Choroid plexus epithelial cell (primary cell): Measurements from ENCODE around the gene OSBPL5.

Experiments
- DNase-seq: peaks from one replicate; pipeline ENCODE4 v3.0.0-alpha.2; 2010; ENCODE audit warnings: low read depth
- H3K4me3 ChIP-seq: 2 replicates; pipeline ENCODE4 v1.5.1; 2011; ENCODE audit warnings: low read depth, mild to moderate bottlenecking, control low read depth, low read length, moderate library complexity
- TF ChIP-seq, protein P1 (sequence below): conservative IDR thresholded peaks from 2 replicates; pipeline ENCODE4 v1.5.1; 2011; ENCODE audit warnings: low read depth, mild to moderate bottlenecking, control low read depth, inconsistent platforms, low read length, moderate library complexity

OSBPL5 gene

DNA sequence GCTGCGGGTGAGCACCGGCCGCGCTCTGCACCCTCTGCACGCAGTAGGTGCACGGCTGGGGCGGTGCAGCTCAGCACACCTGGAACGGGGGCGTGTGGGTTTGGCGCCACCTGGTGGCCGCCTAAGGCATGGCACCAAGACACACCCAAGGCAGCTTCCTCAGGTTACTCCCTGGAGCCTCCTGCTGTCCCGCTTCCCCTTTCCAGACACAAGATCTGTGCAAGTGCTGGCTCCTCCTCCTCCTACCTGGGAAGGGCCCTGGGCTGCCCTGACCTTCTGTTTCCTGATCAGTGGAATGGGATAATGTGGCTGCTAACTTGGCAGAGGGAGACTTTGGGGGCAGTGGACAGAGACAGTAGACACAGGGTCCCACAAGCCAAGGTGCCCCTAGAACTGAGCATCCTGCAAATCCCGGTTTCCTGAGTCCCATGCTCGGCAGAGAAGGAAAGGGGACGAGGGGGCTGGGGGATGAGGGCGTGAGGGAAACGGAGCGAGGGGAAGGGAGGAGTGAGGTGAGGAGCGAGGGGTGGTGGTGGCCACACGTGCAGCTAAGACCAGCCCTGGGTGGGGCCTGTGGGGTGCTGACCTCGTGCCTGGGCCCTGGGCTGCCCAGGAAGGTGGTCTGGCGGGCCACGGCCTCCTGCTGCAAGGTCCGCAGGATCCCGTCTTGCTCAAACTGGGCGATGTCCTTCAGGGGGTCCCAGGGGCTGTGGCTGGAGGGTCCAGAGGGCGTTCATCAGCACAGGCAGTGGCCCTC, 73.1 kb downstream of the OSBPL5 start:
- H3K4me3 ChIP-seq, result no peak overlapping the region
- DNase-seq, result peak; percentile 70
- TF ChIP-seq, protein P1, sequence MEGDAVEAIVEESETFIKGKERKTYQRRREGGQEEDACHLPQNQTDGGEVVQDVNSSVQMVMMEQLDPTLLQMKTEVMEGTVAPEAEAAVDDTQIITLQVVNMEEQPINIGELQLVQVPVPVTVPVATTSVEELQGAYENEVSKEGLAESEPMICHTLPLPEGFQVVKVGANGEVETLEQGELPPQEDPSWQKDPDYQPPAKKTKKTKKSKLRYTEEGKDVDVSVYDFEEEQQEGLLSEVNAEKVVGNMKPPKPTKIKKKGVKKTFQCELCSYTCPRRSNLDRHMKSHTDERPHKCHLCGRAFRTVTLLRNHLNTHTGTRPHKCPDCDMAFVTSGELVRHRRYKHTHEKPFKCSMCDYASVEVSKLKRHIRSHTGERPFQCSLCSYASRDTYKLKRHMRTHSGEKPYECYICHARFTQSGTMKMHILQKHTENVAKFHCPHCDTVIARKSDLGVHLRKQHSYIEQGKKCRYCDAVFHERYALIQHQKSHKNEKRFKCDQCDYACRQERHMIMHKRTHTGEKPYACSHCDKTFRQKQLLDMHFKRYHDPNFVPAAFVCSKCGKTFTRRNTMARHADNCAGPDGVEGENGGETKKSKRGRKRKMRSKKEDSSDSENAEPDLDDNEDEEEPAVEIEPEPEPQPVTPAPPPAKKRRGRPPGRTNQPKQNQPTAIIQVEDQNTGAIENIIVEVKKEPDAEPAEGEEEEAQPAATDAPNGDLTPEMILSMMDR, result peak; percentile 96

DNA sequence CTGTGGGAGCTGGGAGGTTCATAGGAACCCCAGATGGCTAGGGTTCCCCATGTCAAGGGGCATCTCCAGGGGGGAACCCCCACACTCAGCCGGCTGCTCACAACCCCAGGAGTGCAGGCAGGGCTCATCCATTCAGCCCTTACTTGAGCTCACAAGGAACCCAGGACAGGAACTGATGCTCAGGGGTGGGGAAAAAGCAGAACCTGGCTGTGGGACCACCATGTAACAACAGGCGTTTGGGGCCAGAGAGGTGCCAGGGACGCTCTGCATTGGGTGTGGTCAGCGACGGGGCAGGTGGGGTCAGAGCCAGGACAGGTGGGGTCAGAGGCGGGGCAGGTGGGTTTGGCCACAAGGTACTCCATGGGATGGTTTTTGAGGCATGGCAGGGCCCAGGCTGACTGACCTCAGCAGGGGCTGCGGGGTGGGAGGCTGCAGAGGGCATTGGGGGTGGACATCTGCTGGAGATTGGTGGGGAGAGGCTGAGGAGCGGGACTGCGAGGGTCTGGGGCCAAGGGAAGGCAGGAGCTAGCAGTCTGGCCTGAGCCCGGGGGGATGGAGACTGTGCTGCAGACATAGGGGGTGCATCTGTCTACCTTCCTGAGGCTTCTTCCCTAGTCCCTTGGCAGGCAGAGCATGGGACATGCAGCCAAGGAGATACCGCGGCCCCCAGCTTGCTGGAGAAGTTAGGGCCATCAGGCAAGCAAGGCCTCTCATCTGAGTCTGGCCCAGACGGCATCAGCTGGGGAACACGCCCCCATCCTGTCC, 73.8 kb downstream of the OSBPL5 start:
- DNase-seq, result no peak
- TF ChIP-seq, protein P1, result no peak
- no peak overlapping the region for H3K4me3 ChIP-seq

DNA sequence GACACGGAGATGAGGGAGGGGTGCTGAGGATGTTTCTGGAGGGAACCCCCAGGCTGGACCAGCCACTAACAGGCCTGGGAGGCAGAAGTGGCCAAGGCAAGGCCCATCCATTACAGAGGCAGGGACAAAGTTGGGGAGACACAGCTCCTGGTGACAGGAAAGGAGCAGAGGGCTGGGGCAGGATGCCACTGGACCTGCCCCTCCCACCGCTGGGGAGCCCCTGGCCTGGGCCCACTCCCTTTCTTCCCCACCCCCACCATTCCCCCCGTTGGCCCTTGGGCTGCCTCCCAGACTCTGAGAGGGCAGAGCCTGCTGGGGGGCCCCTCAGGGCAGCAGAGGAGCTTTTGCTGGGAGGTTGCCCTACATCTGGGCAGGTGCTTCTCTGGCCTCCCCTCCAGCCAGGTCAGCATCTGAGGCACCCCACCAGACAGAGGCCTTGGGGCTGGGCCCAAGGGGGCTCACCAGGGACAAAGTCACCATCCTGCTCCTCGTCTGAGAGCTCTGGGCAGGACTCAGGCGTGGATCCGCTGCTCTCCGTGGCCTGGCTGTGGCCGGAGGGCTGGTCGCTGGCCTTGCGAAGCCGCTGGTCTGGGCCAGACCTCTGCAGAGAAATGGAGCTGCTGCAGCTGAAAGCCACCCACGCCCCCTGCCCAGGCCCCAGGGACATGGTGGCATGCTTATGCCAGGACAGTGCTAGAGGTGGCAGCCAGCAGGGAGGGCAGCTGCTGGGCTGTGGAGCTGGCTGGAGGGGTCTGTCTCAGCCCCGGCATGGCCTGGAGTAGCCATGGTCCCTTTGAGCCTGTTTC, 74.8 kb downstream of the OSBPL5 start:
- DNase-seq, result no peak
- H3K4me3 ChIP-seq, result no peak overlapping the region
- TF ChIP-seq, protein P1, result no peak

DNA sequence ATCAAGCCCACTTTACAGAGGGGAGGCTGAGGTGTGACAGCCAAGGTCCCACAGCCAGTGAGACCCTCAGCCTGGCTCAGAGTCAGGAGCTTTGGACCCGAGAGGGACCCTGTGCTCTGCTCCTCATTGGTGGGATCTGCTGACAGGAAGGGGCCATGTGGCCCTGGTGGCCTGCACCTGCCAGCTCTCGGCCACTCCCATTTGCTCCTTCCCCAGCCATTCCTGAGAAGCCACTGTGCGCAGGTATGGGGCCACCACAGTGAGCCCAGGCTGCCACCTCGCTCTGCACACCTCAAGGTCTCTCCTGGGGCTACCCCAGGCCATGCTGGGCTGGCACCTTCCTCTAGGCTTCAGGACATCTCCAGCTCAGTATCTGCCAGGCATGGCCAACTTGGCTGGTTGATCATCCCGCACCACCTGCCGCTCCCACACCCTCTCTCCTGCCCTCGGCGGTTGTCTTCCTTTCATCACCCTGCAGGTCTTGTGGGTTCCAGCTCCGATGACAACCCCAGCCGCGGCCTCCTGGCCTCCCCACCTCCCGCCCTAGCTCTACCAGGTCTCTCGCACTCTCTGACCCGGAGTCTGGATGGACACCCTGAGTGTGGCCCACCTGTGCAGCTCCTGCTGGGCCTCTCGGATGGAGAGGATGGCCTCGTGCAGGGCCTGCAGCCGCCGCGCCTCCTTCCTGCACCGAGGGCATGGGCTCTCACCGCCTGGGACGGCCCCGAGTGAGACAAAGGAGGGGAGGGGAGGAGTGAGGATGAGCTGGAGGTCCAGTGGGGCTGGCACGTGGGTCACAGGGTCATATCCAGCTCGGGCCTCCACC, 75.7 kb downstream of the OSBPL5 start:
- H3K4me3 ChIP-seq, result no peak overlapping the region
- TF ChIP-seq, protein P1, result no peak
- no peak for DNase-seq

DNA sequence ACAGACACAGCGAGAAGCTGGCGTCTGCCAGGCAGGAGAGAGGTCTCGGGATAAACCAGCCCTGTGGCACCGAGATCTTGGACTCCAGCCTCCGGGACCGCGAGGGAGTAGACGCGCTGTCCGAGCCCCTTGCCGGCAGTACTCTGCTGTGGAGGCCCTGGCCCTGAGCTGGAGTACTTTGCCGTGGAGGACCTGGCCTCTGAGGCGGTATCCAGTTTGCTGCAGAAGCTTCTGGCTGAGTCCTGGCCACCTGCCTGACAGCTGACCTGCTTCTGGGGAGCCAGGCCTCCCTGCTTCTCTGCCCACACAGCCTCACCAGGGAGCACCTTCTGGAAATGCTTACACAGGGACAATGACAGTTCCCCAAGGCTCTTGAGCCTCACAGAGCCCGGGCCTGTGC, 76.3 kb downstream of the OSBPL5 start:
- H3K4me3 ChIP-seq, result no peak overlapping the region
- DNase-seq, result no peak
- TF ChIP-seq, protein P1, result no peak
